Keratinocyte (primary cell): ENCODE measurements around the gene ZMIZ1. TPM values are rescaled to one million over a fixed set of nuclear protein-coding genes. Genes with fewer than 3 reads are reported as not detected.

Experiments
- DNase-seq: peaks from one replicate; pipeline ENCODE4 v3.0.0-alpha.2; 2011; ENCODE audit warnings: low read depth, missing footprints, low spot score
- FAIRE-seq: peaks from 2 replicates; lab custom pipeline; 2011; peaks lifted over from hg19 to GRCh38; lab: Jason Lieb, UNC
- H2AFZ ChIP-seq: 2 replicates; pipeline ENCODE4 v1.6.0; 2012; ENCODE audit warnings: low read length, control low read depth, inconsistent platforms; ENCODE audit not compliant: control insufficient read depth
- H3K27ac ChIP-seq: 2 replicates; pipeline ENCODE4 v1.5.1; 2011; ENCODE audit warnings: low read length; ENCODE audit not compliant: control insufficient read depth, insufficient read depth
- H3K27me3 ChIP-seq: 3 replicates; pipeline ENCODE4 v1.6.0; 2011; ENCODE audit warnings: low read length; ENCODE audit not compliant: control insufficient read depth, insufficient read depth; ENCODE audit errors: extremely low read depth
- H3K36me3 ChIP-seq, 2 experiments: 2 replicates in 1 of 2; 3 replicates in 1 of 2; pipeline ENCODE4 v1.5.1; 2011; ENCODE audit warnings: low read length in 2 of 2, mild to moderate bottlenecking in 1 of 2; ENCODE audit not compliant: control insufficient read depth in 2 of 2, insufficient read depth in 2 of 2; ENCODE audit errors: extremely low read depth in 1 of 2
- H3K4me1 ChIP-seq: 3 replicates; pipeline ENCODE4 v1.5.1; 2011; ENCODE audit warnings: low read length; ENCODE audit not compliant: control insufficient read depth, insufficient read depth; ENCODE audit errors: extremely low read depth
- H3K4me2 ChIP-seq: 3 replicates; pipeline ENCODE4 v1.6.0; 2011; ENCODE audit warnings: low read depth, low read length; ENCODE audit not compliant: control insufficient read depth, insufficient read depth; ENCODE audit errors: extremely low read depth
- H3K4me3 ChIP-seq, 3 experiments: fragments of 200-600 bp in 1 of 3; sonication (generic) in 1 of 3; 2 replicates in 2 of 3; 3 replicates in 1 of 3; pipeline ENCODE4 v1.5.1; 2011 to 2016; ENCODE audit warnings: low read length in 3 of 3, mild to moderate bottlenecking in 3 of 3, control low read depth in 2 of 3, inconsistent platforms in 1 of 3, low read depth in 1 of 3, mixed read lengths in 1 of 3, mixed run types in 1 of 3, moderate library complexity in 1 of 3; ENCODE audit not compliant: control insufficient read depth in 2 of 3, insufficient read depth in 2 of 3; ENCODE audit errors: extremely low read depth in 1 of 3
- H3K79me2 ChIP-seq: 2 replicates; pipeline ENCODE4 v1.6.0; 2012; ENCODE audit warnings: low read length; ENCODE audit not compliant: control insufficient read depth, insufficient read depth
- H3K9ac ChIP-seq: 3 replicates; pipeline ENCODE4 v1.6.0; 2011; ENCODE audit warnings: low read length; ENCODE audit not compliant: control insufficient read depth, insufficient read depth; ENCODE audit errors: extremely low read depth
- H3K9me1 ChIP-seq: 3 replicates; pipeline ENCODE4 v1.6.0; 2011; ENCODE audit warnings: low read length; ENCODE audit not compliant: control insufficient read depth, insufficient read depth; ENCODE audit errors: extremely low read depth
- H3K9me3 ChIP-seq: 2 replicates; pipeline ENCODE4 v1.5.1; 2012; ENCODE audit warnings: low read depth, low read length; ENCODE audit not compliant: control insufficient read depth
- H4K20me1 ChIP-seq: 3 replicates; pipeline ENCODE4 v1.6.0; 2011; ENCODE audit warnings: low read length; ENCODE audit not compliant: control insufficient read depth, insufficient read depth; ENCODE audit errors: extremely low read depth
- CTCF ChIP-seq, 3 experiments: IDR thresholded peaks in 1 of 3; conservative IDR thresholded peaks in 1 of 3; optimal IDR thresholded peaks in 1 of 3; 2 replicates in 2 of 3; 3 replicates in 1 of 3; pipeline versions ENCODE3 to v1.5.1; 2011; ENCODE audit warnings: low read length in 3 of 3, mild to moderate bottlenecking in 3 of 3, moderate library complexity in 2 of 3, control low read depth in 1 of 3, inconsistent platforms in 1 of 3; ENCODE audit not compliant: insufficient read depth in 2 of 3; ENCODE audit errors: extremely low read depth in 1 of 3
- EZH2 ChIP-seq: IDR thresholded peaks from one replicate; pipeline ENCODE4 v1.6.1; 2012; ENCODE audit warnings: inconsistent platforms, mild to moderate bottlenecking, low read length, moderate library complexity
- dilution Hi-C: fragments of 300-500 bp; cut with MboI; formaldehyde crosslinking; loops from one replicate; pipeline ENCODE4 v1.7.0; 2020; ENCODE audit warnings: low sequenced_read_pairs; ENCODE audit not compliant: extremely low pct_ligation_motif_present
- polyA plus RNA-seq, 5 experiments: library from polyadenylated mRNA; depleted of rRNA in 3 of 5; stranded (reverse) in 3 of 5; stranded (forward) in 1 of 5; unstranded in 1 of 5; fragments of >200 nt; gene quantifications; 1 replicate in 1 of 5; 2 replicates in 3 of 5; 3 replicates in 1 of 5; pipeline versions ENCODE4 v1.2.1 to v1.2.3, GENCODE V29; 2011 to 2012; ENCODE audit warnings: missing spikeins in 2 of 5, low read depth in 1 of 5, low replicate concordance in 1 of 5

Gene ZMIZ1
- polyA plus RNA-seq, 1 donor (not counting 4 experiments of a cell fraction or from before 2014, with no cell fraction given), result 1.8 TPM

GRCh38 chr10:79224992-79225391 is 156.2 kb downstream of the ZMIZ1 start:
- no peak overlapping the region for H3K4me2 ChIP-seq
- no peaks in the 10 kb centered on the region for H3K9me3 ChIP-seq
- peaks cover 31% of the 10 kb centered on the region for H3K4me1 ChIP-seq
- peaks cover 3 to 5% of the 10 kb centered on the region in 2 experiments for H3K36me3 ChIP-seq
- H3K9ac ChIP-seq, result no peak overlapping the region
- H2AFZ ChIP-seq, result no peak overlapping the region
- H3K4me3 ChIP-seq, result no peak overlapping the region
- H4K20me1 ChIP-seq, result no peaks in the 10 kb centered on the region
- dilution Hi-C loops, result no loop called here
- FAIRE-seq (no peak), DNase-seq (no peak)
- no peaks in the 10 kb centered on the region for H3K79me2 ChIP-seq
- peaks cover 2% of the 10 kb centered on the region for H3K9me1 ChIP-seq
- no peak overlapping the region for H3K27ac ChIP-seq
- H3K27me3 ChIP-seq, result no peaks in the 10 kb centered on the region
- no peak for TF ChIP-seq EZH2
- TF ChIP-seq CTCF (optimal IDR thresholded peaks at IDR 0.05 in 1 of 3, IDR thresholded peaks at IDR 0.05 in 1 of 3, conservative IDR thresholded peaks at IDR 0.05 in 1 of 3; ENCODE audit: extremely low read depth in 1 of 3, insufficient read depth in 2 of 3, low read length in 3 of 3), result no peak

- Histone ChIP-seq H3K27ac (no peak overlapping the region), H2AFZ (no peak overlapping the region), H3K27me3 (no peaks in the 10 kb centered on the region), H3K9me1 (peaks cover 2% of the 10 kb centered on the region), H3K9me3 (no peaks in the 10 kb centered on the region), H3K4me3 (no peak overlapping the region), H3K4me2 (no peak overlapping the region), H3K9ac (no peak overlapping the region), H3K4me1 (peaks cover 20% of the 10 kb centered on the region), H3K79me2 (no peaks in the 10 kb centered on the region), H4K20me1 (no peaks in the 10 kb centered on the region), H3K36me3 (peaks cover 3 to 5% of the 10 kb centered on the region in 2 experiments)
- FAIRE-seq (no peak), DNase-seq (no peak)
- TF ChIP-seq EZH2, result no peak
- no peak for TF ChIP-seq CTCF (optimal IDR thresholded peaks at IDR 0.05 in 1 of 3, IDR thresholded peaks at IDR 0.05 in 1 of 3, conservative IDR thresholded peaks at IDR 0.05 in 1 of 3; ENCODE audit: extremely low read depth in 1 of 3, insufficient read depth in 2 of 3, low read length in 3 of 3)
- dilution Hi-C loops, result no loop called here
Measured at GRCh38 chr10:79226391-79227245, 157.9 kb downstream of the ZMIZ1 start.
